ENCODE measurements around the gene TSPAN17.
A peak's percentile ranks its signal among the peaks of the same experiment; 100 is the strongest.

DNA sequence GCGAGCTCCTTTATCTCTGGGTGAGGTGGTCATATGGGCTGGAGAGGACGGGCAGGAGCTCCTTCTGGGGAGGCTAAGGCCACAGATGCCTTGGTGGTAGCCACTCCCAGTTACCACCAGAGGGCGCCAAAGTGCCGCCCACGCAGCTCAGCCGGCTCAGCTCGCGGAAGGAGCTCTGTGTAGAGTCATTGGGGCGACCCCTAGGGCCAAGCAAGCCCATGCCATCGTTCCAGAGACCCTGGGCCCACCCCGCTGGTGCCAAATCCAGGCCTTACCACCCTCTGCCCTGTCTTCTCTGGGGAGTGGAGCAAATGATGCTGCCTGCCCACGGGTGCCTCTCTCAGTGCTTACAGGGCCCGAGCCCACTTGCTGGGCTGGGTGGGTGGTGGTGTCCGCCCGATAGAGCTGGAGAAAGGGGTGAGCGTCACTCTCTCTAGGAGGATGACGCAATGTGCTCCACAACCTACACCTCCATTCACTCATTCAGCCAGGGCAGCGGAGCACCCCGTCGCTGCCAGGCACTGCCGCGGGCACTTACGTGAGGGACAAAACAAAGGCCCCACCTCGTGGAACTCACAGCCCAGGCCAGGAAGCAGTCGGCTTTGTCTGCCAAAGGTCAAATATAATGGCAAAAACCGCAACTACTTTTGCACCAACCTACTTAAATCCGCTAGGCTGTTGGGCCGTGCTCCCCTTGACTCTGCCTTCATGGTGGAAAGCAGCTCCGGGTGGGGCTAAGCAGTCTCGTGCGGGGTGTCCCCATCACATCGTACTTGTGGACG, 13.8 kb downstream of the TSPAN17 start:
- TF ChIP-seq, protein P1, sequence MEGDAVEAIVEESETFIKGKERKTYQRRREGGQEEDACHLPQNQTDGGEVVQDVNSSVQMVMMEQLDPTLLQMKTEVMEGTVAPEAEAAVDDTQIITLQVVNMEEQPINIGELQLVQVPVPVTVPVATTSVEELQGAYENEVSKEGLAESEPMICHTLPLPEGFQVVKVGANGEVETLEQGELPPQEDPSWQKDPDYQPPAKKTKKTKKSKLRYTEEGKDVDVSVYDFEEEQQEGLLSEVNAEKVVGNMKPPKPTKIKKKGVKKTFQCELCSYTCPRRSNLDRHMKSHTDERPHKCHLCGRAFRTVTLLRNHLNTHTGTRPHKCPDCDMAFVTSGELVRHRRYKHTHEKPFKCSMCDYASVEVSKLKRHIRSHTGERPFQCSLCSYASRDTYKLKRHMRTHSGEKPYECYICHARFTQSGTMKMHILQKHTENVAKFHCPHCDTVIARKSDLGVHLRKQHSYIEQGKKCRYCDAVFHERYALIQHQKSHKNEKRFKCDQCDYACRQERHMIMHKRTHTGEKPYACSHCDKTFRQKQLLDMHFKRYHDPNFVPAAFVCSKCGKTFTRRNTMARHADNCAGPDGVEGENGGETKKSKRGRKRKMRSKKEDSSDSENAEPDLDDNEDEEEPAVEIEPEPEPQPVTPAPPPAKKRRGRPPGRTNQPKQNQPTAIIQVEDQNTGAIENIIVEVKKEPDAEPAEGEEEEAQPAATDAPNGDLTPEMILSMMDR (conservative IDR thresholded peaks at IDR 0.05), result peak; percentile 98
- TF ChIP-seq ZFX (IDR thresholded peaks at IDR 0.05), result no peak
